Measurements from ENCODE around the gene ROPN1L. TPM values are rescaled to one million over a fixed set of nuclear protein-coding genes. Genes with fewer than 3 reads are reported as not detected.

Gene ROPN1L
- total RNA-seq = 2.2 TPM

DNA sequence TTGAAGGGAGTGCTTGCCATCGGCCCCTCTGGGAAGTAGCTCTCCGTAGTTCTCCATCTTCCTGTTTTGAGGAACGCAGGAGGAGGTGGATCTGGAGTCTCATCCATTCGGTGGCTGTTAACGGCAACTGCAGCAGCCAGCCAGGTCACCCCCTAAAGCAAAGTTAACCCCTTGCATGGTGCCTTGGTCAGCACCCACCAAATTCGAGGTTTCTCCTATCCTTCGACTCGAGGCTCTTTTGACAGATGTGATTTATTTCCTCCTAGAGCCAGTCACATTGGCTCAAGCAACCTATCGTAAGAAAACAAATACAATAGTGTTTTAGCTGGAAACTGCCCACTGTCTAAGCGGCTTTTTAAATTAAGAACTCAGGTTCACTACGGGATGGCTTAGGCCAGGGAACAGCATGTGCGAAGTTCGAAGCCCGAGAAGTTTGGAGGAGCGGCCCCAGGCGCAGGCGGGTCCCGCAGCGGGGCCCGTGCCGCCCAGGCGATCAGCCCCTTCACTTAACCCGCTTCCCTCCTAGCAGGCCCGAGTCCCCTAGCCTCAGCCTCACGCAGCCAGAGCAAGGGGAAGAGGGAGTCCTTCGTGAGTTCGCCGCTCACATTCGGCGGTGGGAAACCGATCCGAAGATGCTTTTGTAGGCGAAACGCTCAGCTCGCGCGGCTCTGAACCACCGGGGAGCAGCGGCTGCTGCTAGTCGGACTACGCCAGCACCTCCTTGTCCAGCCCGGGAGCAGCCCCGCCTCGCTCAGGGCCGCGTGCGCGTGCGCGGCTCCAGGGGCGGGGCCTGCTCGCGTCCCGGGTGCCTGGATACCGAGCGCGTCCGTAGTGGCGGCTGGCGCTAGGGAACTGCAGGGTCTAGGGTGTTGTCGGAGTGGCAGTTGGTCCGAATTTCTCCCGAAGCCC, at the start of gene ROPN1L:
Gene ROPN1L, plus strand, starts transcription at position 797 of the 909 bp plus-strand sequence. CDS start 289 bp downstream, outside the sequence.

Small RNAs within 50 kb of the gene (small RNA-seq; reads per million reads assigned to genes)
- 0.24 reads per million for gene MIR6131 (ENCODE audit: low replicate concordance)

Other genes with a start within 250 kb of the ROPN1L start
- gene ATPSCKMT, start 192.0 kb upstream of the ROPN1L start, total RNA-seq = 55.7 TPM
- gene CCT5, start 191.6 kb upstream of the ROPN1L start, total RNA-seq = 232 TPM
- gene CMBL, start 134.0 kb upstream of the ROPN1L start, total RNA-seq = 3.4 TPM
- gene MARCHF6, start 88.2 kb upstream of the ROPN1L start, total RNA-seq = 355 TPM
- 4.4 TPM for gene ANKRD33B, start 122.2 kb downstream of the ROPN1L start, total RNA-seq

Data from parietal lobe (tissue), 2 donors.